ENCODE measurements around the gene ANO1.

- TF ChIP-seq CTCF (conservative IDR thresholded peaks at IDR 0.05; ENCODE audit: low read depth, low read length) (peak; percentile 63), EZH2 (IDR thresholded peaks at IDR 0.05; ENCODE audit: low read length, unreplicated experiment) (no peak), EZH2phosphoT487 (IDR thresholded peaks at IDR 0.05; ENCODE audit: borderline replicate concordance, low read length) (no peak)
These were observed 148.8 kb downstream of the ANO1 start for GRCh38 chr11:70226967-70227366.

All from PC-3 (cell line).